Activated naive CD4-positive, alpha-beta T cell treated with anti-CD3 and anti-CD28 coated beads, Interleukin-2, amount 50 U/mL, for 24 hours (primary cell): Measurements from ENCODE around the gene GSE1.
A peak's percentile ranks its signal among the peaks of the same experiment; 100 is the strongest.

Experiments used
- H3K27ac Mint-ChIP-seq: one replicate; pipeline ENCODE4 v1.8.0; 2021; ENCODE audit warnings: mild to moderate bottlenecking, mixed read lengths
- H3K27me3 Mint-ChIP-seq: one replicate; pipeline ENCODE4 v1.8.0; 2021; ENCODE audit warnings: mixed read lengths
- H3K36me3 Mint-ChIP-seq: one replicate; pipeline ENCODE4 v1.8.0; 2021; ENCODE audit warnings: mixed read lengths
- H3K4me1 Mint-ChIP-seq: one replicate; pipeline ENCODE4 v1.8.0; 2021; ENCODE audit warnings: mixed read lengths
- H3K4me3 Mint-ChIP-seq: one replicate; pipeline ENCODE4 v1.8.0; 2021; ENCODE audit warnings: mild to moderate bottlenecking, mixed read lengths
- H3K9me3 Mint-ChIP-seq: one replicate; pipeline ENCODE4 v1.8.0; 2021; ENCODE audit warnings: mixed read lengths

GSE1 gene

GRCh38 chr16:85605912-85606841 lies 6.9 kb upstream of the GSE1 start:
- Mint-ChIP-seq H3K4me3 (no peak overlapping the region), H3K27ac (no peak overlapping the region), H3K27me3 (no peaks in the 10 kb centered on the region), H3K36me3 (no peaks in the 10 kb centered on the region), H3K4me1 (peaks cover 18% of the 10 kb centered on the region), H3K9me3 (no peaks in the 10 kb centered on the region)

GRCh38 chr16:85606904-85607303 lies 6.2 kb upstream of the GSE1 start:
- Mint-ChIP-seq H3K4me1 (peaks cover 18% of the 10 kb centered on the region), H3K9me3 (no peaks in the 10 kb centered on the region), H3K27ac (no peak overlapping the region), H3K36me3 (no peaks in the 10 kb centered on the region), H3K27me3 (no peaks in the 10 kb centered on the region), H3K4me3 (no peak overlapping the region)

GRCh38 chr16:85607321-85607765 lies 5.8 kb upstream of the GSE1 start:
- Mint-ChIP-seq H3K9me3 (no peaks in the 10 kb centered on the region), H3K4me1 (peaks cover 18% of the 10 kb centered on the region), H3K27me3 (no peaks in the 10 kb centered on the region), H3K36me3 (no peaks in the 10 kb centered on the region), H3K27ac (no peak overlapping the region), H3K4me3 (no peak overlapping the region)

- no peak overlapping the region for H3K4me3 Mint-ChIP-seq
These were observed 5.2 kb upstream of the GSE1 start for GRCh38 chr16:85607796-85608514.

GRCh38 chr16:85608515-85608885 lies 4.6 kb upstream of the GSE1 start:
- Mint-ChIP-seq H3K27me3 (no peaks in the 10 kb centered on the region), H3K27ac (no peak overlapping the region)

More at GRCh38 chr16:85607796-85608514, 5.2 kb upstream of the GSE1 start:
- no peak overlapping the region for H3K27ac Mint-ChIP-seq
- H3K27me3 Mint-ChIP-seq, result no peaks in the 10 kb centered on the region
- H3K36me3 Mint-ChIP-seq, result no peaks in the 10 kb centered on the region
- H3K4me1 Mint-ChIP-seq, result peaks cover 18% of the 10 kb centered on the region
- no peaks in the 10 kb centered on the region for H3K9me3 Mint-ChIP-seq

DNA sequence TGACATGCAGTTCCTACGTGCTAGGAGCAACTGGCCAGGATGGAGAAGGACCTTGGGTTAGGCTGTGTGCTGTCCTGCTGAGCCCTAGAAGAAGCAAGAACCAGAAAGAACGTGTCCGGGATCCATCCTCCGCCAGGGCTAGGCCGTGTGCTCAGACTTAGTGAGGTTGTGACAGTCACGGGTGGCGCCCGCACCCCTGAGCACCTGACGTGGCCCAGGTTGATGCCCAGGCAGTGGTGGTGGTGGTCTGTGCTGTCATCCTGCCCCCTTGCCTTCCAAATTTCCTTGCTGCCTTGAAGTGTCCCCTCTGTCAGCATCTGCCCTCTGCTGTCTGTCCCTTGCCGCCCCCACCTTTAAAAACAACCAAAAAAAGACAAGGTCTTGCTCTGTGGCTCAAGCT lies 4.2 kb upstream of the GSE1 start:
- H3K27ac Mint-ChIP-seq, result no peak overlapping the region
- no peak overlapping the region for H3K4me3 Mint-ChIP-seq
- no peaks in the 10 kb centered on the region for H3K36me3 Mint-ChIP-seq
- H3K9me3 Mint-ChIP-seq, result no peaks in the 10 kb centered on the region
- peaks cover 18% of the 10 kb centered on the region for H3K4me1 Mint-ChIP-seq
- no peaks in the 10 kb centered on the region for H3K27me3 Mint-ChIP-seq

More at GRCh38 chr16:85608515-85608885, 4.6 kb upstream of the GSE1 start:
- Mint-ChIP-seq H3K36me3 (no peaks in the 10 kb centered on the region), H3K9me3 (no peaks in the 10 kb centered on the region), H3K4me1 (peaks cover 18% of the 10 kb centered on the region), H3K4me3 (no peak overlapping the region)

- H3K27ac Mint-ChIP-seq, result no peak overlapping the region
- no peaks in the 10 kb centered on the region for H3K9me3 Mint-ChIP-seq
- peaks cover 18% of the 10 kb centered on the region for H3K4me1 Mint-ChIP-seq
- no peaks in the 10 kb centered on the region for H3K36me3 Mint-ChIP-seq
- peak overlapping the region; percentile 19 for H3K4me3 Mint-ChIP-seq
- H3K27me3 Mint-ChIP-seq, result no peaks in the 10 kb centered on the region
These were observed 3.6 kb upstream of the GSE1 start for GRCh38 chr16:85609539-85609938.

DNA sequence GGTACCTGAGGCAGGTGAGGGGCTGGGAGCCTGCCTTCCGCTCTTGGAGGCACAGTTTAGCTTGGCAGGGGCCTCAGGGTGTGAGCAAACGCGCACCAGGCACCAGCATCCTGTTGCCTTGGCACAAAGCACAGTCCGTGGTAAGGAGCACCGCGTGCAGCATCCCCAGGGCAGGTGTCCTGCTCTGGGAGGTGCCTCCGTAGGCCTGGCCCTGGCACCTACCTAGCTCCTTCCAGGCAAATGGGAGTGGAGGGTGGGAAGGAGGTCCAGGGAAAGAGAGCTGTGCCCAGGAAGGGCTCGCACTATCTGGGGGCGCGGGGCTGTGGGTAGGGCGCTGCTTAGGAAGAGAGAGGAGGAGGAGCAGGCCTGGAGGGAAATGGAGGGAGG lies 3.1 kb upstream of the GSE1 start:
- no peak overlapping the region for H3K27ac Mint-ChIP-seq
- H3K36me3 Mint-ChIP-seq, result no peaks in the 10 kb centered on the region
- no peaks in the 10 kb centered on the region for H3K9me3 Mint-ChIP-seq
- peak overlapping the region; percentile 82 for H3K4me3 Mint-ChIP-seq
- H3K27me3 Mint-ChIP-seq, result no peaks in the 10 kb centered on the region
- H3K4me1 Mint-ChIP-seq, result peaks cover 24% of the 10 kb centered on the region

GRCh38 chr16:85610446-85611193 lies 2.5 kb upstream of the GSE1 start:
- H3K4me1 Mint-ChIP-seq, result peaks cover 29% of the 10 kb centered on the region
- H3K4me3 Mint-ChIP-seq, result peak overlapping the region; percentile 82
- H3K27me3 Mint-ChIP-seq, result no peaks in the 10 kb centered on the region
- H3K9me3 Mint-ChIP-seq, result no peaks in the 10 kb centered on the region
- no peaks in the 10 kb centered on the region for H3K36me3 Mint-ChIP-seq
- no peak overlapping the region for H3K27ac Mint-ChIP-seq

DNA sequence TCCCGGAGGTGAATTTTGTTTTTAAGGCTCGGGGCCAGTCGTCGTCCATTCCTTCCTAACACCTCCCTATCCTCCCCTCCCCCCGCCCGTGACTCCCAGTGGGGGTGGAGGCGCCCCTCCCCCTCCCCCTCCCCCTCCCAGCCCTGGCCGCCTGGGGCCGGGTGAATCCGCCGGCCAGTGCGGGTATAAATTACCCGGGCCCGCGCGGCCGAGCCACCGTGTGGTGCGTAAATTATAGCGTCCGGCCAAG lies 2.0 kb upstream of the GSE1 start:
- Mint-ChIP-seq H3K27ac (no peak overlapping the region), H3K4me1 (peaks cover 29% of the 10 kb centered on the region), H3K4me3 (peak overlapping the region; percentile 82), H3K36me3 (no peaks in the 10 kb centered on the region), H3K27me3 (no peaks in the 10 kb centered on the region), H3K9me3 (no peaks in the 10 kb centered on the region)

- Mint-ChIP-seq H3K27me3 (no peaks in the 10 kb centered on the region), H3K4me3 (peak overlapping the region; percentile 47), H3K27ac (no peak overlapping the region), H3K36me3 (no peaks in the 10 kb centered on the region), H3K9me3 (no peaks in the 10 kb centered on the region), H3K4me1 (peaks cover 32% of the 10 kb centered on the region)
These were observed 1.5 kb upstream of the GSE1 start for GRCh38 chr16:85611444-85612190.

DNA sequence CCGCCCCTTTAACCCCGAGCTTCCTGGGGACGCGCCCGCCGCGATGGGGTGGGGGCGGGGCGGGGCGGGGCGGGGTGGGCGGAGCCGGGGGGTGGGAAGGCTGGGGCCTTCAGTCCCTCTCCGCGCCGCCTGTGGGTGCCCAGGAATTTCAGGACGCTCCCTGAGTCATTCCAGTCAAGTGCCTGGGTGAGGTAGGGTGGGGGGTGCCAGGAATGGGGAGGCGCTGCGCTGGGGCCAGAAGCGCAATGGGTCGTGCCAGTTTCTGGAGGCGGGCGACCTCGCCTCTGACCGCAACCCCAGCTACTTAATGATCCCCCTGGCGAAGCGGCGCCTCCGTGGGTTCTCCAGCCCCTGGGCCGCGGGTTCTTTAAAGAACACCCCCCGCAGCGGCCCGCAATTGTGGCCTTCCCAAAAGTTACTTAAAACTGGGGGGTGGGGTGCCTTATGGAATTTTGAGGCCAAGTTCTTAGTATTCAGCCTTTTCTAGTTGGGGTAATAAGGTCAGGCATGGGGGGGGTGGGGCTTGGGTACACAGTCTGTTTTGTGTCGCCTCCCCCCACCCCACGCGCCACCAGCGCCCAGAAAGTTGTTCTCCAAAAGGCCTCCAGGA lies 826 bp upstream of the GSE1 start:
- no peaks in the 10 kb centered on the region for H3K36me3 Mint-ChIP-seq
- H3K9me3 Mint-ChIP-seq, result no peaks in the 10 kb centered on the region
- H3K4me1 Mint-ChIP-seq, result peaks cover 35% of the 10 kb centered on the region
- peak overlapping the region; percentile 58 for H3K4me3 Mint-ChIP-seq
- peaks cover 1% of the 10 kb centered on the region for H3K27me3 Mint-ChIP-seq
- H3K27ac Mint-ChIP-seq, result no peak overlapping the region

- H3K9me3 Mint-ChIP-seq, result no peaks in the 10 kb centered on the region
- no peak overlapping the region for H3K4me3 Mint-ChIP-seq
- H3K36me3 Mint-ChIP-seq, result no peaks in the 10 kb centered on the region
- no peak overlapping the region for H3K27ac Mint-ChIP-seq
- H3K27me3 Mint-ChIP-seq, result peaks cover 4% of the 10 kb centered on the region
- peaks cover 34% of the 10 kb centered on the region for H3K4me1 Mint-ChIP-seq
These were observed 649 bp downstream of the GSE1 start for GRCh38 chr16:85613604-85614337.

DNA sequence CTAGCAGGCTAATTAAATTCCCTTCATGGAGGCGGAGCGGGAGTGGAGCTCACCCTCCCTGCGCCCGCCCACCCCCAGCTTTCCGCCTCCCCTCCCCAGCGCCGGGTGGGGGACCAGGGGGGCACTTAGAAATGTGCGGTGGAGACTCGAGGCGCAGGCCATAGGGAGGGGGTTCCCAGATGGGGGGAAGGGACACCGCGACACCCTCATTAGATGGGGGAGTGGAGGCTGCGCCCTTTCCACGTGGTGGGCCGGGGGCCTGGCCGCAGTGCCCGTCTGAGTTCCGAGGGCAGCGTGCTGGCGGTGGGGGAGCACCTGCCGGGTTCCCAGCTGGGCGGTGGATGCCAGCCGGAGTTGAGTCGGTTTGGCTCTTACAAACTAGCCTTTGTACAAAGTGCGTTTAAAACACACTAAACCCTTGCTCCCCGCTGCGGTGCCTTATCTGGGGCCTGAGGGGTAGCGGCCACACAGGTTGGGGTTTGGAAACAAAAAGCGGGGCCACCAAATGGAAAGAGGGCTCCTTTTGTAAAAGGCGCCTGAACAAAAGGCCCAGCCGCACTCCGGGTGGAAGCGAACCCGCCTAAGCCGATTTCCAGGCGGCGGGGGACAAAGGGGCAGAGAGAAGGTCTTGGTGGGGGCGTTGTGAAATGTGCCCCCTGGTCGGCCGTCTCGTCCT lies 1.4 kb downstream of the GSE1 start:
- Mint-ChIP-seq H3K27me3 (peaks cover 4% of the 10 kb centered on the region), H3K9me3 (no peaks in the 10 kb centered on the region), H3K4me3 (peak overlapping the region; percentile 11), H3K36me3 (no peaks in the 10 kb centered on the region), H3K4me1 (peaks cover 34% of the 10 kb centered on the region), H3K27ac (no peak overlapping the region)
